K562 (cell line): Measurements from ENCODE around the gene XBP1. TPM values are rescaled to one million over a fixed set of nuclear protein-coding genes. Genes with fewer than 3 reads are reported as not detected.
A peak's percentile ranks its signal among the peaks of the same experiment; 100 is the strongest.

Source experiments
- ATAC-seq: fragments of 200-7000 bp; cut with Tn5 transposase; 3 replicates; pipeline ENCODE4 v1.9.1; 2020; ENCODE audit warnings: moderate library complexity
- BruUV-seq: library from RNA; stranded (reverse); fragments of 400-500 nt; replicated peaks from 2 replicates; lab custom pipeline; 2021; lab: Mats Ljungman, UMichigan
- CTCF ChIA-PET: fragments of 300-600 bp; formaldehyde crosslinking; extraction: SDS; loops from one replicate; lab custom pipeline; 2021; ENCODE audit warnings: low intra/inter-chr PET ratio; lab: Yijun Ruan, JAX
- POLR2A ChIA-PET: fragments of 300-600, 350-650 bp; sonication (Branson Sonifier 250); formaldehyde crosslinking; extraction: SDS; loops from one replicate; lab custom pipeline; 2021; ENCODE audit warnings: antibody characterized with exemption, inconsistent platforms; lab: Yijun Ruan, JAX
- DNase-seq, 4 experiments: peaks; one replicate each; pipeline versions ENCODE4 v3.0.0 to v3.0.0-alpha.2; 2011 to 2018; ENCODE audit warnings: low spot score in 3 of 4, mixed read lengths in 3 of 4; ENCODE audit errors: extremely low read depth in 1 of 4
- FAIRE-seq: peaks from 2 replicates; lab custom pipeline; 2011; peaks lifted over from hg19 to GRCh38; lab: Jason Lieb, UNC
- H2AFZ ChIP-seq: 2 replicates; pipeline ENCODE4 v1.6.0; 2011; ENCODE audit warnings: low read depth, low read length, control low read depth, inconsistent platforms
- H3K27ac ChIP-seq: fragments of 200-600 bp; 3 replicates; pipeline ENCODE4 v1.8.0; 2011; ENCODE audit warnings: low read depth, mild to moderate bottlenecking, control low read depth, inconsistent platforms, low read length, moderate library complexity, mixed read lengths; ENCODE audit errors: extremely low read depth
- H3K27me3 ChIP-seq, 2 experiments: fragments of 300-600 bp in 1 of 2; 2 replicates in 1 of 2; 3 replicates in 1 of 2; pipeline versions ENCODE4 v1.6.0 to v1.8.0; 2011; ENCODE audit warnings: inconsistent platforms in 2 of 2, low read length in 2 of 2, mild to moderate bottlenecking in 1 of 2, mixed read lengths in 1 of 2, moderate library complexity in 1 of 2; ENCODE audit not compliant: control insufficient read depth in 2 of 2, insufficient read depth in 2 of 2
- H3K36me3 ChIP-seq: fragments of 300-600 bp; 3 replicates; pipeline ENCODE4 v1.8.0; 2011; ENCODE audit warnings: mild to moderate bottlenecking, low read length, inconsistent platforms; ENCODE audit not compliant: control insufficient read depth, insufficient read depth
- H3K4me1 ChIP-seq, 2 experiments: fragments of 200-600 bp in 1 of 2; replicated peaks in 1 of 2; 2 replicates in 1 of 2; 3 replicates in 1 of 2; pipeline versions ENCODE4 v1.5.1 to v1.8.0; 2011; ENCODE audit warnings: inconsistent platforms in 2 of 2, low read length in 2 of 2, mild to moderate bottlenecking in 1 of 2, mixed read lengths in 1 of 2, moderate library complexity in 1 of 2; ENCODE audit not compliant: control insufficient read depth in 2 of 2, insufficient read depth in 2 of 2
- H3K4me2 ChIP-seq: 2 replicates; pipeline ENCODE4 v1.6.1; 2011; ENCODE audit warnings: low read length, control low read depth, inconsistent platforms, mixed read lengths; ENCODE audit not compliant: insufficient read depth
- H3K4me3 ChIP-seq: fragments of 200-600 bp; sonication (generic), shearing (Covaris generic); 2 replicates; pipeline ENCODE4 v1.5.1; 2016; ENCODE audit warnings: control low read depth, inconsistent platforms
- H3K79me2 ChIP-seq: fragments of 200-600 bp; 3 replicates; pipeline ENCODE4 v1.8.0; 2011; ENCODE audit warnings: low read length, inconsistent platforms; ENCODE audit not compliant: control insufficient read depth, insufficient read depth
- H3K9ac ChIP-seq, 2 experiments: 2 replicates each; pipeline versions ENCODE4 v1.6.0 to v1.6.1; 2011; ENCODE audit warnings: low read depth in 2 of 2, low read length in 2 of 2, control low read depth in 1 of 2, inconsistent platforms in 1 of 2, mild to moderate bottlenecking in 1 of 2, mixed read lengths in 1 of 2; ENCODE audit not compliant: insufficient read depth in 1 of 2
- H3K9me1 ChIP-seq: one replicate; pipeline ENCODE4 v1.6.0; 2011; ENCODE audit warnings: inconsistent platforms, mild to moderate bottlenecking, low read length, moderate library complexity; ENCODE audit not compliant: control insufficient read depth, insufficient read depth
- H3K9me3 ChIP-seq: replicated peaks from 2 replicates; pipeline ENCODE4 v1.5.1; 2011; ENCODE audit warnings: low read depth, low read length, inconsistent platforms; ENCODE audit not compliant: control insufficient read depth, insufficient read depth
- H4K20me1 ChIP-seq: replicated peaks from 2 replicates; pipeline ENCODE4 v1.6.1; 2011; ENCODE audit warnings: low read length, inconsistent platforms, mixed read lengths; ENCODE audit not compliant: control insufficient read depth, insufficient read depth
- ATF6 ChIP-seq: sonication (generic); formaldehyde crosslinking; IDR thresholded peaks from 2 replicates; pipeline ENCODE4 v1.4.0; 2020; ENCODE audit warnings: mild to moderate bottlenecking, missing genetic modification reagents
- E4F1 ChIP-seq: fragments of 250-450 bp; sonication (Bioruptor Pico); IDR thresholded peaks from 2 replicates; pipeline ENCODE4 v1.5.0; 2021; ENCODE audit warnings: mild to moderate bottlenecking, borderline replicate concordance
- EWSR1 ChIP-seq: fragments of 450-650 bp; IDR thresholded peaks from 2 replicates; pipeline ENCODE4 v1.6.1; 2018; ENCODE audit warnings: borderline replicate concordance, mild to moderate bottlenecking, low read depth, moderate library complexity; ENCODE audit not compliant: partially characterized antibody
- GATA2 ChIP-seq: sonication (generic); formaldehyde crosslinking; IDR thresholded peaks from 2 replicates; pipeline ENCODE4 v1.4.0; 2020; ENCODE audit warnings: mild to moderate bottlenecking, missing genetic modification reagents
- KAT8 ChIP-seq: fragments of 450-650 bp; IDR thresholded peaks from 2 replicates; pipeline ENCODE4 v1.6.1; 2016; ENCODE audit warnings: low read depth, mild to moderate bottlenecking
- RB1 ChIP-seq: fragments of 450-650 bp; IDR thresholded peaks from 2 replicates; pipeline ENCODE4 v1.6.1; 2017; ENCODE audit warnings: low read depth, mild to moderate bottlenecking
- ZNF586 ChIP-seq: fragments of 450-650 bp; formaldehyde crosslinking; conservative IDR thresholded peaks from 2 replicates; pipeline ENCODE4 v1.4.0; 2020; ENCODE audit warnings: mild to moderate bottlenecking, moderate library complexity
- WGBS: fragments of 100-300 bp; shearing (Covaris generic); methylation state at CpG from one replicate; pipeline ENCODE4 v1.1.6; 2016; ENCODE audit warnings: low coverage, mixed read lengths; ENCODE audit not compliant: insufficient coverage; ENCODE audit errors: missing lambda C conversion rate; 5-methylcytosine and 5-hydroxymethylcytosine counted together
- in situ Hi-C: fragments of 300-500 bp; cut with MboI; formaldehyde crosslinking; loops from 4 replicates; pipeline ENCODE4 v1.15.0; 2018; ENCODE audit warnings: inconsistent platforms, mixed read lengths
- intact Hi-C: fragments of 100-400 bp; cut with micrococcal nuclease; formaldehyde crosslinking; loops from 2 replicates; pipeline ENCODE4 v1.14.2; 2022
- polyA plus RNA-seq, 8 experiments: library from polyadenylated mRNA; depleted of rRNA in 4 of 8; stranded (reverse) in 5 of 8; unstranded in 3 of 8; fragments of >200 nt; fragmentation: Nextera tagmentation in 2 of 8; fragmentation: Illumina TruSeq in 1 of 8; extraction: Ambion mirVana in 2 of 8; extraction: Trizol in 1 of 8; gene quantifications; 2 replicates each; pipeline versions ENCODE4 v1.2.1 to v1.2.3, GENCODE V29; 2011 to 2014; ENCODE audit warnings: inconsistent platforms in 1 of 8, missing spikeins in 1 of 8
- total RNA-seq, 7 experiments: library from RNA; depleted of rRNA in 6 of 7; stranded (reverse); fragments of >200 nt in 6 of 7; fragmentation: Illumina TruSeq in 2 of 7; extraction: Trizol in 2 of 7; gene quantifications; 2 replicates each; pipeline versions ENCODE4 v1.2.1 to v1.2.3, GENCODE V29; 2011 to 2021; ENCODE audit warnings: low replicate concordance in 1 of 7

Gene XBP1
- total and polyA plus RNA-seq, 9 of the 15 experiments (the other 6 are each of a cell fraction or from before 2014, with no cell fraction given) = 25.0 to 218 (median 94.6) TPM

GRCh38 chr22:28810821-28811491 is 10.6 kb upstream of the XBP1 start:
- Histone ChIP-seq H3K9ac (no peak overlapping the region), H3K9me3 (no peaks in the 10 kb centered on the region), H2AFZ (no peak overlapping the region), H3K4me2 (no peak overlapping the region), H3K27me3 (no peaks in the 10 kb centered on the region), H3K9me1 (no peaks in the 10 kb centered on the region), H3K4me3 (no peak overlapping the region), H4K20me1 (no peaks in the 10 kb centered on the region), H3K79me2 (no peaks in the 10 kb centered on the region), H3K36me3 (no peaks in the 10 kb centered on the region), H3K4me1 (peaks cover 11 to 13% of the 10 kb centered on the region in 2 experiments; a peak in 4 of 5 replicates), H3K27ac (peak overlapping the region; percentile 5; the same call in 1 of the 3 replicates)
- ChIA-PET POLR2A (interaction anchor here (0.6 to 3.5 kb wide), 2 partner anchors 11 to 72 kb away, joined by 3 to 21 read pairs; partner anchors contain the start of gene XBP1), CTCF (no interaction called here)
- no TSS peak for BruUV-seq
- TF ChIP-seq RB1 = no peak
- TF ChIP-seq GATA2 = no peak
- TF ChIP-seq KAT8 = no peak
- no peak for TF ChIP-seq EWSR1
- TF ChIP-seq ATF6 = no peak
- TF ChIP-seq E4F1 = no peak
- TF ChIP-seq ZNF586 = no peak
- FAIRE-seq (no peak), ATAC-seq (no peak), DNase-seq (no peak)
- intact Hi-C loops = no loop called here
- in situ Hi-C loops = no loop called here
- 50% methylated on average over 13 of the region's 13 CpGs for WGBS
